ENCODE data around the gene KCNK10.

- no peak for TF ChIP-seq CTCF (conservative IDR thresholded peaks at IDR 0.05)
- no peak for TF ChIP-seq ZFX (IDR thresholded peaks at IDR 0.05)
Measured at GRCh38 chr14:88311780-88312179, 11.3 kb downstream of the KCNK10 start.
